ENCODE results near the gene JMJD1C. TPM values are rescaled to one million over a fixed set of nuclear protein-coding genes. Genes with fewer than 3 reads are reported as not detected.
"Not testable (repeated sequence)": the region's sequence is repeated elsewhere in the genome, so short reads cannot be mapped to it uniquely, and the experiment has no call there.

Gene JMJD1C
- total RNA-seq, 2 donors from 2014 or later: 39.2 to 50.7 TPM

DNA sequence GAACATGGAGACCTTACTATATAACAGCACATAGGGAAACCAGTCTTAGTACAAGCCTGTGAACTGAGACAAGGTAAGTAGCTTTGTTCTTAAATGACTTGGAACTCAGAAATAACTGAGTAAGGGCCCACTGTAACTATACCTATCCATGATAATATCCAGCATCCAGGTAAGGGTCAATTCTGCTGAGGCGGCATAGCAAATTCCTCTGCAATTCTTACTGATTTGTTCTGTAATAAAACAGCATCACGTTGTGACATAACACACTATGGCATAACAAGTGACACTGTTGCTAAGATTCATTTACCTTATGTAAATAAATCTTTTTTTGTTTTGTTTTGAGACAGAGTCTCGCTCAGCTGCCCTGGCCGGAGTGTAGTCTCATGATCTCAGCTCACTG is 97.4 kb downstream of the JMJD1C start:
- Mint-ChIP-seq H3K9me3 (no peaks in the 10 kb centered on the region), H3K27me3 (no peaks in the 10 kb centered on the region), H3K4me1 (ENCODE audit: low read depth in 2 of 2) (peaks cover 5 to 6% of the 10 kb centered on the region in 2 donors), H3K36me3 (no peaks in the 10 kb centered on the region), H3K27ac (no peak overlapping the region), H3K4me3 (no peak overlapping the region)
- DNase-seq (ENCODE audit: low spot score) (no peak), ATAC-seq (no peak)

GRCh38 chr10:63366933-63367332 is 98.8 kb downstream of the JMJD1C start:
- no peak for ATAC-seq
- no peaks in the 10 kb centered on the region for H3K27me3 Mint-ChIP-seq
- no peak overlapping the region for H3K4me3 Mint-ChIP-seq
- H3K9me3 Mint-ChIP-seq: no peaks in the 10 kb centered on the region
- no peak overlapping the region for H3K27ac Mint-ChIP-seq
- H3K36me3 Mint-ChIP-seq: no peaks in the 10 kb centered on the region
- no peak for DNase-seq (ENCODE audit: low spot score)
- peaks cover 0 to 2% of the 10 kb centered on the region in 2 donors for H3K4me1 Mint-ChIP-seq (ENCODE audit: low read depth in 2 of 2)

DNA sequence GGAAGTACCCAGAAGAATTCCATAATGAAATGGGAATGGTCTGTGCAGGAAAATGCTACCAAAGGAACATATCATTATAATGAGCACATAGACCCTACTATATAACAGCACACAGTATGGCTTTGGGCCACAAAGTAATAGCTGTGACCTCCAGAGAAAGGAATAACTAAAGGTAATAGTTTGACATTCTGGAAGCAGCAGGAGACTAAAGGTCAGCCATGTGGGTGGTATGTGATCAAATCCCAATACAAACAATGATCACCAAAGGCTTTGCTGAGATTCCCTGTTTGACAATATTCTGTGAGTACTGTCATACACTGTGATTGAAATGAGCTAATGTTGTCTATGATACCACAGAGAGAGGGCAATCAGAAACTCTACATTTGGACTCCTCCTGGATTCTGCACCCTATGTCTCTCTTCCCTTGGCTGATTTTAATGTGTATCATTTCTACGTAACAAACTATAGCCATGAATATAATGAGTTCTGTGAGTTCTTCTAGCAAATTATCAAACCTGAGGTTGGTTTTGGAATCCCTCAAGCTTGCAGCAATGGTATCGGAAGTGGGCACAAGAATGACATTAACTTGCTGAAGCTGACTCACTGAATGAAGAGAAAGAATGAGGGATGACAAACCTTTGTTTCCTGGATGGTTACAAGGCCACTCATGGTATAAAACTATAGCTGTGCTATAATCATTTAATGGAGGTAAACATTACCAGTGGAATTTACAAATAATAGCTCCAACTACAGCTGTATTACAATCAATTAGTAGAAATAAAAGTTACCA is 99.6 kb downstream of the JMJD1C start:
- Mint-ChIP-seq H3K9me3 (no peaks in the 10 kb centered on the region), H3K36me3 (no peaks in the 10 kb centered on the region), H3K27me3 (no peaks in the 10 kb centered on the region), H3K27ac (no peak overlapping the region), H3K4me3 (no peak overlapping the region), H3K4me1 (ENCODE audit: low read depth in 2 of 2) (peaks cover 0 to 2% of the 10 kb centered on the region in 2 donors)
- DNase-seq (ENCODE audit: low spot score) (no peak), ATAC-seq (no peak)

DNA sequence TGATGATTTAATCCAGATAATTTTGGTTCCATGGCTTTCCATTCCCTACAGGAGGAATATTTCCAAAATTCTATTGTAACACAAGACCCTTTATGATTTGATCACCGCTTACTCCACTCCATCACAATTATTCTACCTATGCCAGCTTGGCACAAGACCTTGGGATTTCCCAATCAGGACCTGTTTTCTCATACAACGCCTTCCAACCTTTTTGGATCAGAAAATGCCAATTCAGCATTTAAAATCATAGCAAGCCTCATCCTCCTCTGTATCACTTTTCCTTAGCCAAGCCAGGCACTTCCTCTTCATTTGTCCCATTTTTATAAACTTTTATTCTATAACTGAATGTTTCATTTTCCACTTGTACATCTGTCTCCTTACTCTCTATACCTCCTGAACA is 100.9 kb downstream of the JMJD1C start:
- Mint-ChIP-seq H3K36me3 (no peaks in the 10 kb centered on the region), H3K27ac (no peak overlapping the region), H3K27me3 (no peaks in the 10 kb centered on the region), H3K4me1 (ENCODE audit: low read depth in 2 of 2) (peaks cover 0 to 2% of the 10 kb centered on the region in 2 donors), H3K4me3 (no peak overlapping the region), H3K9me3 (no peaks in the 10 kb centered on the region)
- no peak for ATAC-seq
- DNase-seq (ENCODE audit: low spot score): no peak

GRCh38 chr10:63363951-63364350 is 101.8 kb downstream of the JMJD1C start:
- DNase-seq (ENCODE audit: low spot score): no peak
- H3K27ac Mint-ChIP-seq: no peak overlapping the region
- no peaks in the 10 kb centered on the region for H3K36me3 Mint-ChIP-seq
- no peaks in the 10 kb centered on the region for H3K27me3 Mint-ChIP-seq
- peaks cover 0 to 2% of the 10 kb centered on the region in 2 donors for H3K4me1 Mint-ChIP-seq (ENCODE audit: low read depth in 2 of 2)
- H3K4me3 Mint-ChIP-seq: no peak overlapping the region
- no peaks in the 10 kb centered on the region for H3K9me3 Mint-ChIP-seq
- no peak for ATAC-seq

GRCh38 chr10:63355682-63356081 is 110.1 kb downstream of the JMJD1C start:
- H3K27me3 Mint-ChIP-seq: no peaks in the 10 kb centered on the region
- H3K36me3 Mint-ChIP-seq: no peaks in the 10 kb centered on the region
- no peak for ATAC-seq
- no peak for DNase-seq (ENCODE audit: low spot score)
- H3K27ac Mint-ChIP-seq: no peak overlapping the region
- no peak overlapping the region for H3K4me3 Mint-ChIP-seq
- H3K9me3 Mint-ChIP-seq: no peaks in the 10 kb centered on the region
- peaks cover 3 to 11% of the 10 kb centered on the region in 2 donors for H3K4me1 Mint-ChIP-seq (ENCODE audit: low read depth in 2 of 2)

GRCh38 chr10:63352976-63353375 is 112.8 kb downstream of the JMJD1C start:
- H3K9me3 Mint-ChIP-seq: no peaks in the 10 kb centered on the region
- ATAC-seq (no peak), DNase-seq (ENCODE audit: low spot score) (no peak)

GRCh38 chr10:63348245-63348850 is 117.4 kb downstream of the JMJD1C start:
- no peak overlapping the region for H3K27ac Mint-ChIP-seq
- H3K4me3 Mint-ChIP-seq: no peak overlapping the region
- no peaks in the 10 kb centered on the region for H3K9me3 Mint-ChIP-seq
- no peak for DNase-seq (ENCODE audit: low spot score)
- ATAC-seq: no peak
- peaks cover 0 to 3% of the 10 kb centered on the region in 2 donors for H3K4me1 Mint-ChIP-seq (ENCODE audit: low read depth in 2 of 2)
- no peaks in the 10 kb centered on the region for H3K36me3 Mint-ChIP-seq
- H3K27me3 Mint-ChIP-seq: no peaks in the 10 kb centered on the region

More at GRCh38 chr10:63352976-63353375, 112.8 kb downstream of the JMJD1C start:
- Mint-ChIP-seq H3K4me1 (ENCODE audit: low read depth in 2 of 2) (peaks cover 3 to 11% of the 10 kb centered on the region in 2 donors), H3K4me3 (no peak overlapping the region), H3K36me3 (no peaks in the 10 kb centered on the region), H3K27me3 (no peaks in the 10 kb centered on the region), H3K27ac (no peak overlapping the region)

- ATAC-seq (no peak), DNase-seq (ENCODE audit: low spot score) (no peak)
- Mint-ChIP-seq H3K4me1 (ENCODE audit: low read depth in 2 of 2) (peaks cover 0 to 3% of the 10 kb centered on the region in 2 donors), H3K27ac (no peak overlapping the region), H3K36me3 (no peaks in the 10 kb centered on the region), H3K9me3 (no peaks in the 10 kb centered on the region), H3K4me3 (no peak overlapping the region), H3K27me3 (no peaks in the 10 kb centered on the region)
These were observed 119.7 kb downstream of the JMJD1C start for GRCh38 chr10:63346015-63346441.

DNA sequence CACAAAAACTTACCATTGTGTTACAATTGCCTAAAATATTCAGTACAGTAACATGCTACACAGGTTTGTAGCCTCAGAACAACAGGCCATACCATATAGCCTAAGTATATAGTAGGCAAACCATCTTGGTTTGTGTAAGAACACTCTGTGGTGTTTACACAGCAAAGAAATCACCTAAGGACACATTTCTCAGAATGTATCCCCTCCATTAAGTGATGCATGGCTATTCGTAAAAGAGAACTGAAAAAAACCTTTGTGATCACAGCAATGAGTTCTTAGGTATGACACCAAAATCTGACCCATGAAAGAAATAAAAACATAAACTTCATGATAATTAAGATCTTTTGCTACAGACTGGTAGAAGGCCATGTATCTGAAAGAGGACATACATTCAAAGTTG is 121.5 kb downstream of the JMJD1C start:
- H3K4me1 Mint-ChIP-seq (ENCODE audit: low read depth in 2 of 2): peaks cover 0 to 3% of the 10 kb centered on the region in 2 donors
- no peaks in the 10 kb centered on the region for H3K9me3 Mint-ChIP-seq
- no peak overlapping the region for H3K4me3 Mint-ChIP-seq
- ATAC-seq: no peak
- H3K36me3 Mint-ChIP-seq: no peaks in the 10 kb centered on the region
- no peaks in the 10 kb centered on the region for H3K27me3 Mint-ChIP-seq
- no peak for DNase-seq (ENCODE audit: low spot score)
- H3K27ac Mint-ChIP-seq: no peak overlapping the region

DNA sequence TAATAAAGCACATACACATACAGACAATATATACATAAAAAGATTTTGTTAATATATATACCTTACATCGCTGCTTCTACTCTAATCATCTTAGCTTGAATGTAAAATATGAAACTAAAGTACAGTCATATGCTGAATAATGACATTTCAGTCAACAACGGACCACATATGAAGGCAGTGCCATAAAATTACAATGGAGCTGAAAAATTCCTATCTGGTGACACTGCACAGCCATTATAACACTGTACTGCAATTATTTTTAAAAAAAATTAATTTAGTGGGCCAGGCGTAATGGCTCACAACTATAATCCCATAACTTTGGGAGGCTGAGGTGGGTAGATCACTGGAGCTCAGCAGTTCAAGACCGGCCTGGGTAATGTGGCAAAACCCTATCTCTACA is 122.3 kb downstream of the JMJD1C start:
- H3K4me3 Mint-ChIP-seq: no peak overlapping the region
- ATAC-seq (no peak), DNase-seq (ENCODE audit: low spot score) (no peak)
- no peaks in the 10 kb centered on the region for H3K36me3 Mint-ChIP-seq
- no peak overlapping the region for H3K27ac Mint-ChIP-seq
- peaks cover 0 to 5% of the 10 kb centered on the region in 2 donors for H3K4me1 Mint-ChIP-seq (ENCODE audit: low read depth in 2 of 2)
- H3K27me3 Mint-ChIP-seq: no peaks in the 10 kb centered on the region
- no peaks in the 10 kb centered on the region for H3K9me3 Mint-ChIP-seq

DNA sequence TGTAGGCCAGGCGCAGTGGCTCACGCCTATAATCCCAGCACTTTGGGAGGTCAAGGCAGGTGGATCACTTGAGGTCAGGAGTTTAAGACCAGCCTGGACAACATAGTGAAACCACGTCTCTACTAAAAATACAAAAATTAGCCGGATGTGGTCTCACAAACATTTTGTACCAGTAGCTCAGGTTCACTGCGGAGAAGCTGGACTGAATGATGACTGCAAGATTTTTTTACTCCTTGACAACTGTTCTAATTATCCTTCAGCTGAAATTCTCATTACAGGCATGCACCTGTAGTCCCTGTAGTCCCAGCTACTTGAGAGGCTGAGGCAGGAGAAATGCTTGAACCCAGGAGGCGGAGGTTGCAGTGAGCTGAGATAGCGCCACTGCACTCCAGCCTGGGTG is 126.1 kb downstream of the JMJD1C start:
- H3K27me3 Mint-ChIP-seq; H3K9me3 Mint-ChIP-seq; H3K36me3 Mint-ChIP-seq; DNase-seq (ENCODE audit: low spot score); ATAC-seq; H3K4me1 Mint-ChIP-seq (ENCODE audit: low read depth in 2 of 2); H3K27ac Mint-ChIP-seq; H3K4me3 Mint-ChIP-seq: not testable (repeated sequence)

DNA sequence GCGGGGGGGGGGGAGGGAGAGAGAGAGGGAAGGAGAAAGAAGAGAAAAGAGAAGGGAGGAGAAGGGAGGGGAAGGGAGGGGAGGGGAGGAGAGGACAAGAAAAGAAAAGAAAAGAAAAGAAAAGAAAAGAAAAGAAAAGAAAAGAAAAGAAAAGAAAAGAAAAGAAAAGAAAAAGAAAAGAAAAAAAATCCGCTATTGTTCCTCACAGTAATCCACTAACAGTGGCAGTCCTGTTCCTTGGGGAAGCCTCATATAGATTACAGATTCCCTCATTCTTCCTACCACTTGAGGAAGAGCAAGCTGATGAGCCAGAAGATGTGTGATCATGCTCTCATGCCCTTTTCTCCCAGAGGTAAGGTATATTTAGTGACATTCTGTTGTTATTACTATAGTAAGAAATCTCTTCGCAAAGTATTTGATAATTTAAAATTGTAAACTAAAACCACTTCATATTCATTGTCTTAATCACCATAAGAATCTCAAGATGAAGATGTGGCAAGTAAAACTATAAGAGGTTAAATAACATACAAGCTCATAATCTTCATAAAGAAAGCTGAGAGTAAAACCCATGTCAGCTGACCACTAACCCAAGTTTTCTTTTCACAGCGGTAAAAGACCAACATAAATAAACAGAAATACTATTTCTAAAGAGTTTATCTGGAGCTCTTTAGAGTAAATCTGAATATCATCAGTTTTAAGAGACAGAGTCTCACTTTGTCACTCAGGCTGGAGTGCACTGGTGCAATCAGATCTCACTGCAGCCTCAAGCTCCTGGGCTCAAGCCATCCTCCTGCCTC is 128.1 kb downstream of the JMJD1C start:
- Mint-ChIP-seq H3K27me3 (no peaks in the 10 kb centered on the region), H3K36me3 (no peaks in the 10 kb centered on the region)
- ATAC-seq: no peak

DNA sequence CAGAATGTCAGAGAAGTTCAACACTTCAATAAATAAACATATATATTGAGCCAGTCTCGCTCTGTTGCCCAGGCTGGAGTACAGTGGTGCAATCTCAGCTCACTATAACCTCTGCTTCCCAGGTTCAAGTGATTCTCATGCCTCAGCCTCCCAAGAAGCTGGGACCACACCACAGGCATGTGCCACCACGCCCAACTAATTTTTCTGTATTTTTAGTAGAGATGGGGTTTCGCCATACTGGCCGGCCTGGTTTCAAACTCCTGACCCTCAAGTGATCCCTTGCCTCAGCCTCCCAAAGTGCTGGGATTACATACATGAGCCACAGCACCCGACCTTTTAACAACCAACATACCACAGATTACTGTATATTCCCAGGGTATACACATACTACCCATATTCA is 134.2 kb downstream of the JMJD1C start:
- Mint-ChIP-seq H3K36me3 (no peaks in the 10 kb centered on the region), H3K27ac (no peak overlapping the region), H3K27me3 (no peaks in the 10 kb centered on the region), H3K4me1 (ENCODE audit: low read depth in 2 of 2) (no peaks in the 10 kb centered on the region), H3K9me3 (no peaks in the 10 kb centered on the region), H3K4me3 (no peak overlapping the region)
- DNase-seq (ENCODE audit: low spot score) (no peak), ATAC-seq (no peak)

More for the DNA sequence above, 128.1 kb downstream of the JMJD1C start:
- peaks cover 0 to 2% of the 10 kb centered on the region in 2 donors for H3K4me1 Mint-ChIP-seq (ENCODE audit: low read depth in 2 of 2)
- H3K9me3 Mint-ChIP-seq: no peaks in the 10 kb centered on the region
- no peak overlapping the region for H3K4me3 Mint-ChIP-seq
- H3K27ac Mint-ChIP-seq: no peak overlapping the region
- DNase-seq (ENCODE audit: low spot score): no peak
